ENCODE measurements around the gene AMER3. TPM values are rescaled to one million over a fixed set of nuclear protein-coding genes. Genes with fewer than 3 reads are reported as not detected.

AMER3 gene
- total RNA-seq, 1 experiment from 2014 or later: not detected

- Histone ChIP-seq H3K27me3 (replicated peaks; ENCODE audit: insufficient read depth, low read depth, low read length, poor library complexity) (peaks cover 54% of the 10 kb centered on the region), H3K4me3 (ENCODE audit: low read depth, low read length, poor library complexity, severe bottlenecking) (no peak overlapping the region), H3K9me3 (ENCODE audit: low read depth, low read length, poor library complexity, severe bottlenecking) (no peaks in the 10 kb centered on the region), H3K4me1 (ENCODE audit: insufficient read depth, low read length, poor library complexity, severe bottlenecking) (no peaks in the 10 kb centered on the region), H3K27ac (ENCODE audit: low read depth, low read length, poor library complexity, severe bottlenecking) (no peak overlapping the region), H3K36me3 (ENCODE audit: insufficient read depth, low read length, poor library complexity, severe bottlenecking) (no peaks in the 10 kb centered on the region)
- ChIA-PET CTCF (no interaction called here), POLR2A (ENCODE audit: low non-redundant PET) (no interaction called here)
- no peak for DNase-seq (ENCODE audit: low spot score)
- intact Hi-C loops (cut with micrococcal nuclease; ENCODE audit: unreplicated experiment): no loop called here
- no TSS peak for BruUV-seq (replicated peaks)
- no peak for TF ChIP-seq CTCF (conservative IDR thresholded peaks at IDR 0.05; ENCODE audit: low read depth, low read length)
- TF ChIP-seq EZH2 (IDR thresholded peaks at IDR 0.05; ENCODE audit: borderline replicate concordance, low read depth, low read length, poor library complexity, severe bottlenecking): no peak
These were observed 4.8 kb downstream of the AMER3 start for GRCh38 chr2:130759906-130760753.

- POLR2A ChIA-PET (ENCODE audit: low non-redundant PET): no interaction called here
- Histone ChIP-seq H3K27ac (ENCODE audit: low read depth, low read length, poor library complexity, severe bottlenecking) (no peak overlapping the region), H3K27me3 (replicated peaks; ENCODE audit: insufficient read depth, low read depth, low read length, poor library complexity) (peaks cover 47% of the 10 kb centered on the region), H3K36me3 (ENCODE audit: insufficient read depth, low read length, poor library complexity, severe bottlenecking) (no peaks in the 10 kb centered on the region), H3K9me3 (ENCODE audit: low read depth, low read length, poor library complexity, severe bottlenecking) (no peaks in the 10 kb centered on the region), H3K4me3 (ENCODE audit: low read depth, low read length, poor library complexity, severe bottlenecking) (no peak overlapping the region), H3K4me1 (ENCODE audit: insufficient read depth, low read length, poor library complexity, severe bottlenecking) (no peaks in the 10 kb centered on the region)
- no TSS peak for BruUV-seq (replicated peaks)
- CTCF ChIA-PET: no interaction called here
- no peak for DNase-seq (ENCODE audit: low spot score)
- TF ChIP-seq CTCF (conservative IDR thresholded peaks at IDR 0.05; ENCODE audit: low read depth, low read length) (no peak), EZH2 (IDR thresholded peaks at IDR 0.05; ENCODE audit: borderline replicate concordance, low read depth, low read length, poor library complexity, severe bottlenecking) (no peak)
- intact Hi-C loops (cut with micrococcal nuclease; ENCODE audit: unreplicated experiment): no loop called here
These were observed 5.7 kb downstream of the AMER3 start for GRCh38 chr2:130760754-130761751.

GRCh38 chr2:130762031-130762909 lies 6.9 kb downstream of the AMER3 start:
- H3K27me3 ChIP-seq (replicated peaks; ENCODE audit: insufficient read depth, low read depth, low read length, poor library complexity): peaks cover 35% of the 10 kb centered on the region
- no peaks in the 10 kb centered on the region for H3K4me1 ChIP-seq (ENCODE audit: insufficient read depth, low read length, poor library complexity, severe bottlenecking)
- no peak for DNase-seq (ENCODE audit: low spot score)
- no TSS peak for BruUV-seq (replicated peaks)
- H3K4me3 ChIP-seq (ENCODE audit: low read depth, low read length, poor library complexity, severe bottlenecking): no peak overlapping the region
- no peaks in the 10 kb centered on the region for H3K36me3 ChIP-seq (ENCODE audit: insufficient read depth, low read length, poor library complexity, severe bottlenecking)
- ChIA-PET POLR2A (ENCODE audit: low non-redundant PET) (interaction anchor here (0.6 kb wide), 1 partner anchor 119 kb away, joined by 5 read pairs; no protein-coding TSS in a partner anchor), CTCF (no interaction called here)
- intact Hi-C loops (cut with micrococcal nuclease; ENCODE audit: unreplicated experiment): no loop called here
- no peak overlapping the region for H3K27ac ChIP-seq (ENCODE audit: low read depth, low read length, poor library complexity, severe bottlenecking)
- H3K9me3 ChIP-seq (ENCODE audit: low read depth, low read length, poor library complexity, severe bottlenecking): no peaks in the 10 kb centered on the region
- no peak for TF ChIP-seq CTCF (conservative IDR thresholded peaks at IDR 0.05; ENCODE audit: low read depth, low read length)
- TF ChIP-seq EZH2 (IDR thresholded peaks at IDR 0.05; ENCODE audit: borderline replicate concordance, low read depth, low read length, poor library complexity, severe bottlenecking): no peak
